H9 (cell line): Measurements from ENCODE around the gene AFF1. TPM values are rescaled to one million over a fixed set of nuclear protein-coding genes. Genes with fewer than 3 reads are reported as not detected.

Source experiments
- DNase-seq: peaks from one replicate; pipeline ENCODE4 v3.0.0-alpha.2; 2017
- H2AFZ ChIP-seq: one replicate; pipeline ENCODE4 v1.6.1; 2013; ENCODE audit warnings: mild to moderate bottlenecking, low read length, control low read depth, moderate library complexity
- H2AK5ac ChIP-seq: 2 replicates; pipeline ENCODE4 v1.6.1; 2013; ENCODE audit warnings: low read length, control low read depth, mixed read lengths; ENCODE audit not compliant: insufficient read length
- H2BK120ac ChIP-seq: one replicate; pipeline ENCODE4 v1.6.1; 2013; ENCODE audit warnings: low read depth, mild to moderate bottlenecking, low read length, control low read depth, inconsistent platforms; ENCODE audit not compliant: poor library complexity, severe bottlenecking
- H2BK12ac ChIP-seq: 2 replicates; pipeline ENCODE4 v1.6.1; 2013; ENCODE audit warnings: low read length, control low read depth, mixed read lengths, low read depth; ENCODE audit not compliant: insufficient read length
- H2BK15ac ChIP-seq: 2 replicates; pipeline ENCODE4 v1.6.1; 2013; ENCODE audit warnings: low read depth, low read length, control low read depth
- H2BK20ac ChIP-seq: one replicate; pipeline ENCODE4 v1.6.1; 2013; ENCODE audit warnings: low read depth, mild to moderate bottlenecking, low read length, control low read depth, inconsistent platforms; ENCODE audit not compliant: poor library complexity, severe bottlenecking
- H2BK5ac ChIP-seq: 2 replicates; pipeline ENCODE4 v1.6.1; 2013; ENCODE audit warnings: low read length, control low read depth, mixed read lengths; ENCODE audit not compliant: insufficient read length
- H3K14ac ChIP-seq: 2 replicates; pipeline ENCODE4 v1.6.1; 2013; ENCODE audit warnings: low read length, control low read depth; ENCODE audit not compliant: insufficient read depth
- H3K18ac ChIP-seq: 2 replicates; pipeline ENCODE4 v1.6.1; 2013; ENCODE audit warnings: low read depth, mild to moderate bottlenecking, mixed read lengths, low read length, control low read depth; ENCODE audit not compliant: insufficient read length
- H3K23ac ChIP-seq: 2 replicates; pipeline ENCODE4 v1.6.1; 2013; ENCODE audit warnings: low read length, control low read depth, mixed read lengths, low read depth; ENCODE audit not compliant: insufficient read length
- H3K23me2 ChIP-seq: 2 replicates; pipeline ENCODE4 v1.6.1; 2013; ENCODE audit warnings: low read depth, mild to moderate bottlenecking, mixed read lengths, low read length, control low read depth; ENCODE audit not compliant: insufficient read length, poor library complexity, severe bottlenecking
- H3K27ac ChIP-seq: 2 replicates; pipeline ENCODE4 v1.5.1; 2013; ENCODE audit warnings: low read length, control low read depth, mixed read lengths, low read depth; ENCODE audit not compliant: insufficient read length
- H3K27me3 ChIP-seq: 2 replicates; pipeline ENCODE4 v1.6.1; 2013; ENCODE audit warnings: low read length, control low read depth, inconsistent platforms; ENCODE audit not compliant: insufficient read depth
- H3K4ac ChIP-seq: 2 replicates; pipeline ENCODE4 v1.6.1; 2013; ENCODE audit warnings: low read depth, mild to moderate bottlenecking, control low read depth, inconsistent platforms, low read length, moderate library complexity
- H3K4me1 ChIP-seq: 2 replicates; pipeline ENCODE4 v1.6.1; 2013; ENCODE audit warnings: low read length, control low read depth, inconsistent platforms; ENCODE audit not compliant: insufficient read depth
- H3K4me2 ChIP-seq: 2 replicates; pipeline ENCODE4 v1.6.1; 2013; ENCODE audit warnings: low read length, control low read depth, mixed read lengths; ENCODE audit not compliant: insufficient read length, insufficient read depth
- H3K56ac ChIP-seq: 2 replicates; pipeline ENCODE4 v1.6.1; 2013; ENCODE audit warnings: low read depth, mild to moderate bottlenecking, mixed read lengths, low read length, control low read depth; ENCODE audit not compliant: insufficient read length
- H3K79me1 ChIP-seq: 2 replicates; pipeline ENCODE4 v1.6.1; 2013; ENCODE audit warnings: low read depth, mild to moderate bottlenecking, moderate library complexity, low read length, control low read depth, inconsistent platforms; ENCODE audit not compliant: insufficient read depth, poor library complexity, severe bottlenecking
- H3K79me2 ChIP-seq: 2 replicates; pipeline ENCODE4 v1.6.1; 2013; ENCODE audit warnings: low read length, control low read depth, inconsistent platforms; ENCODE audit not compliant: insufficient read depth
- H3K9ac ChIP-seq: 2 replicates; pipeline ENCODE4 v1.6.1; 2013; ENCODE audit warnings: low read length, control low read depth, mixed read lengths; ENCODE audit not compliant: insufficient read length; ENCODE audit errors: extremely low read depth
- H3K9me3 ChIP-seq: one replicate; pipeline ENCODE4 v1.6.1; 2013; ENCODE audit warnings: low read depth, low read length, inconsistent platforms; ENCODE audit not compliant: control insufficient read depth
- H3T11ph ChIP-seq: one replicate; pipeline ENCODE4 v1.6.1; 2013; ENCODE audit warnings: mild to moderate bottlenecking, low read length, control low read depth, inconsistent platforms
- H4K20me1 ChIP-seq: one replicate; pipeline ENCODE4 v1.6.1; 2013; ENCODE audit not compliant: control insufficient read depth, insufficient read length, insufficient read depth
- H4K5ac ChIP-seq: 2 replicates; pipeline ENCODE4 v1.6.1; 2013; ENCODE audit warnings: low read depth, mild to moderate bottlenecking, mixed read lengths, low read length, control low read depth; ENCODE audit not compliant: insufficient read length
- H4K8ac ChIP-seq: replicated peaks from 2 replicates; pipeline ENCODE4 v1.6.1; 2013; ENCODE audit warnings: low read length, control low read depth, mixed read lengths, low read depth; ENCODE audit not compliant: insufficient read length
- H4K91ac ChIP-seq: 2 replicates; pipeline ENCODE4 v1.6.1; 2013; ENCODE audit warnings: low read depth, mild to moderate bottlenecking, moderate library complexity, mixed read lengths, low read length, control low read depth; ENCODE audit not compliant: insufficient read length
- H3K27ac Mint-ChIP-seq, 3 experiments: 2 replicates in 2 of 3; 3 replicates in 1 of 3; pipeline ENCODE4 v1.8.0; 2020 to 2021; ENCODE audit warnings: mixed read lengths in 3 of 3, mild to moderate bottlenecking in 1 of 3, moderate library complexity in 1 of 3
- H3K27me3 Mint-ChIP-seq: 2 replicates; pipeline ENCODE4 v1.8.0; 2021; ENCODE audit warnings: low read depth, mild to moderate bottlenecking, moderate library complexity, mixed read lengths
- H3K36me3 Mint-ChIP-seq, 3 experiments: 2 replicates in 2 of 3; 3 replicates in 1 of 3; pipeline ENCODE4 v1.8.0; 2020 to 2021; ENCODE audit warnings: low read depth in 3 of 3, mixed read lengths in 3 of 3; ENCODE audit not compliant: insufficient read depth in 1 of 3
- H3K4me1 Mint-ChIP-seq, 2 experiments: 2 replicates each; pipeline ENCODE4 v1.8.0; 2020; ENCODE audit warnings: mixed read lengths in 2 of 2
- H3K4me3 Mint-ChIP-seq, 2 experiments: 2 replicates in 1 of 2; 3 replicates in 1 of 2; pipeline ENCODE4 v1.8.0; 2020 to 2021; ENCODE audit warnings: mild to moderate bottlenecking in 2 of 2, mixed read lengths in 2 of 2, moderate library complexity in 1 of 2
- H3K9me3 Mint-ChIP-seq, 2 experiments: 2 replicates in 1 of 2; 3 replicates in 1 of 2; pipeline ENCODE4 v1.8.0; 2020; ENCODE audit warnings: mild to moderate bottlenecking in 2 of 2, mixed read lengths in 2 of 2, moderate library complexity in 1 of 2
- CTCF ChIP-seq: fragments of 200-600 bp; sonication (generic); conservative IDR thresholded peaks from 3 replicates; pipeline ENCODE4 v1.8.0; 2021; ENCODE audit warnings: antibody characterized with exemption, mild to moderate bottlenecking
- WGBS: extraction: QIAGEN DNeasy Blood & Tissue Kit; methylation state at CpG from one replicate; pipeline ENCODE4 v1.1.7; 2013; ENCODE audit warnings: missing lambda C conversion rate, low lambda C conversion rate, mixed read lengths; ENCODE audit not compliant: insufficient read length; ENCODE audit errors: extremely low coverage; 5-methylcytosine and 5-hydroxymethylcytosine counted together
- total RNA-seq: library from RNA; stranded (reverse); gene quantifications from 2 replicates; pipeline ENCODE4 v1.2.1, GENCODE V29; 2021

Gene AFF1
- total RNA-seq, 1 experiment from 2014 or later, result 74.5 TPM

GRCh38 chr4:86935853-86936733 is 1.3 kb downstream of the AFF1 start:
- H2BK5ac ChIP-seq, result no peak overlapping the region
- peak overlapping the region; percentile 93 for H3K4me2 ChIP-seq
- H3K27me3 Mint-ChIP-seq, result no peaks in the 10 kb centered on the region
- peak overlapping the region; percentile 50 for H3K27ac ChIP-seq
- no peak overlapping the region; the same call in 1 of the 2 replicates for H3K4ac ChIP-seq
- no peak overlapping the region for H3T11ph ChIP-seq
- no peak overlapping the region for H3K23ac ChIP-seq
- H2BK120ac ChIP-seq, result no peak overlapping the region
- H2AFZ ChIP-seq, result no peak overlapping the region
- peak overlapping the region; percentile 66 for H3K14ac ChIP-seq
- no peaks in the 10 kb centered on the region for H3K27me3 ChIP-seq
- H3K9ac ChIP-seq, result peak overlapping the region; percentile 91
- no peaks in the 10 kb centered on the region for H3K9me3 ChIP-seq
- H4K8ac ChIP-seq, result no peak overlapping the region
- WGBS, result no CpG with 5 or more reads among the region's 36 CpGs
- peak overlapping the region; percentile 4 for H3K18ac ChIP-seq
- H3K36me3 Mint-ChIP-seq, result peaks cover 0 to 2% (median 0%) of the 10 kb centered on the region in 3 experiments; a peak in 3 of 7 replicates
- H4K91ac ChIP-seq, result no peak overlapping the region
- H4K20me1 ChIP-seq, result peaks cover 3% of the 10 kb centered on the region
- H3K79me1 ChIP-seq, result no peaks in the 10 kb centered on the region
- peak; percentile 88 for DNase-seq
- H3K9me3 Mint-ChIP-seq, result no peaks in the 10 kb centered on the region
- no peak overlapping the region for H4K5ac ChIP-seq
- peaks cover 26% of the 10 kb centered on the region for H3K79me2 ChIP-seq
- H2AK5ac ChIP-seq, result no peak overlapping the region
- peaks cover 36 to 41% of the 10 kb centered on the region in 2 experiments for H3K4me1 Mint-ChIP-seq
- H3K4me1 ChIP-seq, result peaks cover 3% of the 10 kb centered on the region; the same call in 1 of the 2 replicates
- TF ChIP-seq CTCF, result no peak
- no peak overlapping the region for H2BK15ac ChIP-seq
- H3K23me2 ChIP-seq, result peaks cover 15% of the 10 kb centered on the region
- peak overlapping the region; percentile 86 to 98 (median 93) for H3K27ac Mint-ChIP-seq
- peak overlapping the region; percentile 93 to 98 for H3K4me3 Mint-ChIP-seq
- no peak overlapping the region for H3K56ac ChIP-seq
- H2BK12ac ChIP-seq, result no peak overlapping the region
- H2BK20ac ChIP-seq, result no peak overlapping the region
